GM21390 (cell line): ENCODE data around the gene IL24.

Experiments
- ATAC-seq: cut with Tn5 transposase; IDR thresholded peaks from one replicate; pipeline ENCODE4 v1.9.1; 2021; ENCODE audit not compliant: unreplicated experiment

The IL24 gene

GRCh38 chr1:206878456-206878855, 18.8 kb upstream of the IL24 start:
- no peak for ATAC-seq

GRCh38 chr1:206880314-206880713, 16.9 kb upstream of the IL24 start:
- ATAC-seq = no peak

- no peak for ATAC-seq
These were observed 14.7 kb upstream of the IL24 start for GRCh38 chr1:206882555-206882954.

GRCh38 chr1:206883160-206883559, 14.1 kb upstream of the IL24 start:
- ATAC-seq = no peak

- no peak for ATAC-seq
These were observed 13.4 kb upstream of the IL24 start for GRCh38 chr1:206883876-206884275.

GRCh38 chr1:206885341-206886060, 11.7 kb upstream of the IL24 start:
- no peak for ATAC-seq

- no peak for ATAC-seq
These were observed 10.4 kb upstream of the IL24 start for GRCh38 chr1:206886831-206887230.

- no peak for ATAC-seq
These were observed 9.5 kb upstream of the IL24 start for GRCh38 chr1:206887701-206888100.

GRCh38 chr1:206890125-206891060, 6.8 kb upstream of the IL24 start:
- ATAC-seq = no peak

- no peak for ATAC-seq
These were observed 5.8 kb upstream of the IL24 start for GRCh38 chr1:206891412-206891811.

GRCh38 chr1:206892351-206892984, 4.8 kb upstream of the IL24 start:
- no peak for ATAC-seq

- ATAC-seq = no peak
These were observed 3.9 kb upstream of the IL24 start for GRCh38 chr1:206893380-206893779.

- ATAC-seq = no peak
These were observed 1.9 kb upstream of the IL24 start for GRCh38 chr1:206895325-206895724.

- no peak for ATAC-seq
These were observed 1.4 kb upstream of the IL24 start for GRCh38 chr1:206895837-206896242.

GRCh38 chr1:206896261-206896660, 982 bp upstream of the IL24 start:
- no peak for ATAC-seq

- ATAC-seq = no peak
These were observed 1.1 kb downstream of the IL24 start for GRCh38 chr1:206898089-206898914.

- ATAC-seq = no peak
These were observed 1.7 kb downstream of the IL24 start for GRCh38 chr1:206898915-206899431.

- no peak for ATAC-seq
These were observed 2.5 kb downstream of the IL24 start for GRCh38 chr1:206899717-206900116.

- ATAC-seq = no peak
These were observed 2.9 kb downstream of the IL24 start for GRCh38 chr1:206900149-206900548.

- no peak for ATAC-seq
These were observed 4.7 kb downstream of the IL24 start for GRCh38 chr1:206901944-206902343.

- no peak for ATAC-seq
These were observed 5.5 kb downstream of the IL24 start for GRCh38 chr1:206902702-206903101.
